ENCODE data around the gene C10orf67. TPM values are rescaled to one million over a fixed set of nuclear protein-coding genes. Genes with fewer than 3 reads are reported as not detected.

C10orf67 gene
- polyA plus RNA-seq, 1 donor from 2014 or later: 0.48 TPM

DNA sequence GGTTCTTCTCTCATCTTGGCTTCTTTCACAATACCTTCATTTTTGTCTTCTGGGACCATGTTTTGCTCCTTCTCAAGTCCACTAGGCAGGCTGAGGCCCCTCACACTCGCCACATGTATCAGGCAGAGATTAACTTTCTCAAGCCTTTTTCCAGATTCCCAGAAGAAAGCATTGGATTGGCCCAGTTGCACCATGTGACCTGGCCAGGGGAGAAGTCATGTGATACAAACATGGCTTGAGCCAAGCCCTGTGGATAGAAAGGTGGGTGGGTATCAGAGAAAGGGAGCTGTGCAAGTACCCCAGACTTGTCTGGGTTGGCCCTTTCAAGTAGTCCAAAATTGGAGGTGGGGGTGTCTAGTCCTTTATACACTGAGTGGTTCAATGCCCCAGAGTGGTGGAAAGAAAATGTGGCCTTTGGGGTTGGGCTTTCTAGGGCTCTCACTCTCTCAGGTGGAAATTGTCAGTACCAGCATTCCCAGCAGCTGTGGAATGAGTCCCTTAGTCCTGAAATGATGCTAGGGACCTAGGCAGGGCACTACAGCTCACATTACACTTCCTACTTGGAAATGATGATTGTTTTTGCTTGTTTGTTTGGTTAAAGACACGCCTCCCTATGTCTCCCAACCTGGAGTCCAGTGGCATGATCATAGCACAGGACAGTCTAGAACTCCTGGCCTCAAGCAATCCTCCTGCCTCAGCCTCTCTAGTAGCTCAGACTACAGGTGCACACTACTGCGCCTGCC lies 36.9 kb upstream of the C10orf67 start:
- H3K9me2 ChIP-seq (ENCODE audit: insufficient read depth, low read length): no peaks in the 10 kb centered on the region
- H3K27ac ChIP-seq (ENCODE audit: low read length): no peak overlapping the region
- TF ChIP-seq EP300 (conservative IDR thresholded peaks at IDR 0.05; ENCODE audit: poor library complexity, severe bottlenecking) (no peak), EZH2 (IDR thresholded peaks at IDR 0.05; ENCODE audit: borderline replicate concordance, insufficient read depth, low read length, poor library complexity, severe bottlenecking) (no peak), RAD21 (conservative IDR thresholded peaks at IDR 0.05) (no peak), TAF1 (IDR thresholded peaks at IDR 0.05; ENCODE audit: low read depth) (no peak), POLR2AphosphoS5 (IDR thresholded peaks at IDR 0.05) (no peak), SMC3 (conservative IDR thresholded peaks at IDR 0.05; ENCODE audit: poor library complexity) (no peak), MXI1 (conservative IDR thresholded peaks at IDR 0.05; ENCODE audit: poor library complexity, severe bottlenecking) (no peak)
- TF ChIP-seq, protein P1, sequence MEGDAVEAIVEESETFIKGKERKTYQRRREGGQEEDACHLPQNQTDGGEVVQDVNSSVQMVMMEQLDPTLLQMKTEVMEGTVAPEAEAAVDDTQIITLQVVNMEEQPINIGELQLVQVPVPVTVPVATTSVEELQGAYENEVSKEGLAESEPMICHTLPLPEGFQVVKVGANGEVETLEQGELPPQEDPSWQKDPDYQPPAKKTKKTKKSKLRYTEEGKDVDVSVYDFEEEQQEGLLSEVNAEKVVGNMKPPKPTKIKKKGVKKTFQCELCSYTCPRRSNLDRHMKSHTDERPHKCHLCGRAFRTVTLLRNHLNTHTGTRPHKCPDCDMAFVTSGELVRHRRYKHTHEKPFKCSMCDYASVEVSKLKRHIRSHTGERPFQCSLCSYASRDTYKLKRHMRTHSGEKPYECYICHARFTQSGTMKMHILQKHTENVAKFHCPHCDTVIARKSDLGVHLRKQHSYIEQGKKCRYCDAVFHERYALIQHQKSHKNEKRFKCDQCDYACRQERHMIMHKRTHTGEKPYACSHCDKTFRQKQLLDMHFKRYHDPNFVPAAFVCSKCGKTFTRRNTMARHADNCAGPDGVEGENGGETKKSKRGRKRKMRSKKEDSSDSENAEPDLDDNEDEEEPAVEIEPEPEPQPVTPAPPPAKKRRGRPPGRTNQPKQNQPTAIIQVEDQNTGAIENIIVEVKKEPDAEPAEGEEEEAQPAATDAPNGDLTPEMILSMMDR (IDR thresholded peaks at IDR 0.05; ENCODE audit: poor library complexity, severe bottlenecking): no peak
- TF ChIP-seq, protein P2, sequence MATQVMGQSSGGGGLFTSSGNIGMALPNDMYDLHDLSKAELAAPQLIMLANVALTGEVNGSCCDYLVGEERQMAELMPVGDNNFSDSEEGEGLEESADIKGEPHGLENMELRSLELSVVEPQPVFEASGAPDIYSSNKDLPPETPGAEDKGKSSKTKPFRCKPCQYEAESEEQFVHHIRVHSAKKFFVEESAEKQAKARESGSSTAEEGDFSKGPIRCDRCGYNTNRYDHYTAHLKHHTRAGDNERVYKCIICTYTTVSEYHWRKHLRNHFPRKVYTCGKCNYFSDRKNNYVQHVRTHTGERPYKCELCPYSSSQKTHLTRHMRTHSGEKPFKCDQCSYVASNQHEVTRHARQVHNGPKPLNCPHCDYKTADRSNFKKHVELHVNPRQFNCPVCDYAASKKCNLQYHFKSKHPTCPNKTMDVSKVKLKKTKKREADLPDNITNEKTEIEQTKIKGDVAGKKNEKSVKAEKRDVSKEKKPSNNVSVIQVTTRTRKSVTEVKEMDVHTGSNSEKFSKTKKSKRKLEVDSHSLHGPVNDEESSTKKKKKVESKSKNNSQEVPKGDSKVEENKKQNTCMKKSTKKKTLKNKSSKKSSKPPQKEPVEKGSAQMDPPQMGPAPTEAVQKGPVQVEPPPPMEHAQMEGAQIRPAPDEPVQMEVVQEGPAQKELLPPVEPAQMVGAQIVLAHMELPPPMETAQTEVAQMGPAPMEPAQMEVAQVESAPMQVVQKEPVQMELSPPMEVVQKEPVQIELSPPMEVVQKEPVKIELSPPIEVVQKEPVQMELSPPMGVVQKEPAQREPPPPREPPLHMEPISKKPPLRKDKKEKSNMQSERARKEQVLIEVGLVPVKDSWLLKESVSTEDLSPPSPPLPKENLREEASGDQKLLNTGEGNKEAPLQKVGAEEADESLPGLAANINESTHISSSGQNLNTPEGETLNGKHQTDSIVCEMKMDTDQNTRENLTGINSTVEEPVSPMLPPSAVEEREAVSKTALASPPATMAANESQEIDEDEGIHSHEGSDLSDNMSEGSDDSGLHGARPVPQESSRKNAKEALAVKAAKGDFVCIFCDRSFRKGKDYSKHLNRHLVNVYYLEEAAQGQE (IDR thresholded peaks at IDR 0.05; ENCODE audit: borderline replicate concordance): no peak
- H3K9ac ChIP-seq (ENCODE audit: low read length): no peak overlapping the region
- no peaks in the 10 kb centered on the region for H4K20me1 ChIP-seq (ENCODE audit: insufficient read depth)
- no peaks in the 10 kb centered on the region for H3K9me3 ChIP-seq (ENCODE audit: low read length)
- no peaks in the 10 kb centered on the region for H3K27me3 ChIP-seq (ENCODE audit: insufficient read depth, low read depth, low read length)
- H3K79me2 ChIP-seq (replicated peaks; ENCODE audit: insufficient read depth, low read length): no peaks in the 10 kb centered on the region
- H3K36me3 ChIP-seq (ENCODE audit: insufficient read depth, low read length): no peaks in the 10 kb centered on the region
- no peaks in the 10 kb centered on the region for H3F3A ChIP-seq (ENCODE audit: insufficient read depth, low read length, poor library complexity, severe bottlenecking)
- H3K4me2 ChIP-seq (ENCODE audit: low read length): no peak overlapping the region
- no peak overlapping the region for H2AFZ ChIP-seq (ENCODE audit: low read depth, low read length)
- no peak overlapping the region for H3K4me3 ChIP-seq (ENCODE audit: low read length)

DNA sequence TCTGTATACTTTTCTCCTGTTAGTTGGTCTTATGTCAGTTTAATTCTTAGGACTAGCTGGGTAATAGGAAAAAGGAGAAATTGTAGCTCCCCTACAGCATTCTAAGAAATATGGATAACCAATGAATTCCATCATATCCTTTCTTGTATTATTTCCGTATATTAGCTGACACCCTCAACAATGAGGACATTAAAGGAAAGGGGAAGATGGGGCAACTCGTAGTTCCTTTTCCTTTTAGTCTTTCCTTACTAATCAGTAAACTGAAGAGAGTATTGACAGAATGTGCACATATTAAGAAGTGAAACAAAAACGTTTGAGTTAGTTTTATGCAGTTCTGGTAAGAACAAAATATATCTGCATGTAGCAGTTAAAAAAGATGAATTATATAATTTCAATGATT lies 35.1 kb upstream of the C10orf67 start:
- Histone ChIP-seq H3K9me3 (ENCODE audit: low read length) (no peaks in the 10 kb centered on the region), H3K4me3 (ENCODE audit: low read length) (no peak overlapping the region), H3K27ac (ENCODE audit: low read length) (no peak overlapping the region), H3K36me3 (ENCODE audit: insufficient read depth, low read length) (no peaks in the 10 kb centered on the region), H3K9ac (ENCODE audit: low read length) (no peak overlapping the region), H2AFZ (ENCODE audit: low read depth, low read length) (no peak overlapping the region), H3K79me2 (replicated peaks; ENCODE audit: insufficient read depth, low read length) (no peaks in the 10 kb centered on the region), H3K27me3 (ENCODE audit: insufficient read depth, low read depth, low read length) (no peaks in the 10 kb centered on the region), H3F3A (ENCODE audit: insufficient read depth, low read length, poor library complexity, severe bottlenecking) (no peaks in the 10 kb centered on the region), H3K9me2 (ENCODE audit: insufficient read depth, low read length) (no peaks in the 10 kb centered on the region), H4K20me1 (ENCODE audit: insufficient read depth) (no peaks in the 10 kb centered on the region), H3K4me2 (ENCODE audit: low read length) (no peak overlapping the region)
- TF ChIP-seq TAF1 (IDR thresholded peaks at IDR 0.05; ENCODE audit: low read depth): no peak
- TF ChIP-seq, protein P1 (IDR thresholded peaks at IDR 0.05; ENCODE audit: poor library complexity, severe bottlenecking): no peak
- no peak for TF ChIP-seq POLR2AphosphoS5 (IDR thresholded peaks at IDR 0.05)
- TF ChIP-seq, protein P2 (IDR thresholded peaks at IDR 0.05; ENCODE audit: borderline replicate concordance): no peak
- no peak for TF ChIP-seq SMC3 (conservative IDR thresholded peaks at IDR 0.05; ENCODE audit: poor library complexity)
- TF ChIP-seq RAD21 (conservative IDR thresholded peaks at IDR 0.05): no peak
- no peak for TF ChIP-seq MXI1 (conservative IDR thresholded peaks at IDR 0.05; ENCODE audit: poor library complexity, severe bottlenecking)
- TF ChIP-seq EZH2 (IDR thresholded peaks at IDR 0.05; ENCODE audit: borderline replicate concordance, insufficient read depth, low read length, poor library complexity, severe bottlenecking): no peak
